ENCODE measurements around the gene HIF3A. TPM values are rescaled to one million over a fixed set of nuclear protein-coding genes. Genes with fewer than 3 reads are reported as not detected.

The HIF3A gene
- total and polyA plus RNA-seq, 9 of the 15 experiments (the other 6 are each of a cell fraction or from before 2014, with no cell fraction given), result 0.29 TPM; not detected in 8

DNA sequence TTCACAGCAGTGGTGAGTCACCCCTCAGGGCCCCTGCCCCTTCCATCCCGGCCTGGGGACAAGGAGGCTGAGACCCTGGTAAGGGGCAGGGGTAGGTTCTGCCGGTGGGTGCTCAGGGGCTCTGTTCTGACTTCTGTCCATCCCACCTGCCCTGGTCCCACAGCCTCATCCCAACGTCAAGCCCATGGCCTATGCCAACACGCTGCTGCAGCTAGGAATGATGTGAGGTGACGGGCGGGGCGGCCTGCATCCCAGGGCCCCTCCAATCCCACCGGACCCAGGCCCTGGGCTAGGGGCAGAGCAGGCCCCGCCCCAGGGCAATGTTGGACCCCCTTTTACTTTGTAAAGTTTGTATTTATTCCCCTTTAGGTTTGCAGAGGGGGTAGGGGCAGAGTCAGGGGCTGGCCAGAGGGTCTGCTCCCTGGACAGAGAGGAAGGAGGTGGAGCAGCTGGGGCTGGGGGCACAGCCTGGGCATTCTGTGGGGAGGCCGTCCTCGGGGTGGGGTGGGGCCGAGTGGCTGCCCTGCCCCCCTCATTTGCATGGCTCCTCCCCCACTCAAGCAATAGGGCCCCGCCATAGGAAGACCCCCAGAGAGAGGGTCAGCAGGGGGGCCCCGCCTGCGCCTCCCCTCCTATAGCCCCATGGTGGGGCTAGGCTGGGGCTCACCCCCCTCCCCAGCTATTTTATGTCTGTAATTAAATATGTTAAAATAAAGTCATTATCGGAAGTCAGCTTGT lies 93.4 kb downstream of the HIF3A start:
- intact Hi-C loops (cut with micrococcal nuclease) (no loop called here), in situ Hi-C loops (cut with MboI) (no loop called here)
- Histone ChIP-seq H3K4me2 (ENCODE audit: insufficient read depth, low read length) (no peak overlapping the region), H3K27ac (ENCODE audit: extremely low read depth, low read depth, low read length) (no peak overlapping the region), H3K9me3 (replicated peaks; ENCODE audit: control insufficient read depth, insufficient read depth, low read depth, low read length) (no peaks in the 10 kb centered on the region), H3K9me1 (ENCODE audit: control insufficient read depth, insufficient read depth, low read length) (no peaks in the 10 kb centered on the region), H3K36me3 (ENCODE audit: control insufficient read depth, insufficient read depth, low read length) (peaks cover 59% of the 10 kb centered on the region; the same call in 2 of the 3 replicates), H3K4me1 (replicated peaks in 1 of 2; ENCODE audit: control insufficient read depth in 2 of 2, insufficient read depth in 2 of 2, low read length in 2 of 2) (peaks cover 0 to 26% of the 10 kb centered on the region in 2 experiments; a peak in 2 of 5 replicates), H3K4me3 (no peak overlapping the region), H3K9ac (ENCODE audit: insufficient read depth in 1 of 2, low read depth in 2 of 2, low read length in 2 of 2) (no peak overlapping the region), H3K79me2 (ENCODE audit: control insufficient read depth, insufficient read depth, low read length) (no peaks in the 10 kb centered on the region), H2AFZ (ENCODE audit: low read depth, low read length) (no peak overlapping the region), H4K20me1 (replicated peaks; ENCODE audit: control insufficient read depth, insufficient read depth, low read length) (no peaks in the 10 kb centered on the region; the same call in 1 of the 2 replicates), H3K27me3 (ENCODE audit: control insufficient read depth in 2 of 2, insufficient read depth in 2 of 2, low read length in 2 of 2) (no peaks in the 10 kb centered on the region)
- ATAC-seq, result peak; percentile 77
- TF ChIP-seq PRDM10 (IDR thresholded peaks at IDR 0.05; ENCODE audit: partially characterized antibody) (no peak), ZKSCAN3 (CRISPR knock-in tag; IDR thresholded peaks at IDR 0.05) (no peak), POLR2G (IDR thresholded peaks at IDR 0.05; ENCODE audit: low read depth, low read length) (peak; percentile 26; the same call in 1 of the 2 replicates)
- ChIA-PET POLR2A (no interaction called here), CTCF (ENCODE audit: low intra/inter-chr PET ratio) (interaction anchor here (0.6 kb wide), 2 partner anchors 82 to 314 kb away, joined by 3 read pairs; no protein-coding TSS in a partner anchor)
- DNase-seq (ENCODE audit: extremely low read depth in 1 of 4, low spot score in 3 of 4), result peak in 1 of 4 experiments; percentile 37
- no peak for FAIRE-seq
- 85% methylated on average over 10 of the region's 16 CpGs for WGBS (ENCODE audit: insufficient coverage, low coverage, missing lambda C conversion rate)
- no TSS peak for BruUV-seq (replicated peaks)
